Endothelial cell of hepatic sinusoid (primary cell): Measurements from ENCODE around the gene PFKL.

Source experiments
- in situ Hi-C: cut with HindIII; loops from 2 replicates; pipeline ENCODE4 v1.10.0; 2017; ENCODE audit warnings: low sequenced_read_pairs

The PFKL gene

GRCh38 chr21:44310628-44311507 lies 11.0 kb downstream of the PFKL start:
- in situ Hi-C loops = no loop called here

- in situ Hi-C loops = no loop called here
Measured at GRCh38 chr21:44312089-44312488, 12.2 kb downstream of the PFKL start.

GRCh38 chr21:44312716-44313115 lies 12.9 kb downstream of the PFKL start:
- in situ Hi-C loops = no loop called here

GRCh38 chr21:44313451-44313850 lies 13.6 kb downstream of the PFKL start:
- in situ Hi-C loops = no loop called here

GRCh38 chr21:44314128-44314527 lies 14.3 kb downstream of the PFKL start:
- in situ Hi-C loops = no loop called here

- in situ Hi-C loops = no loop called here
Measured at GRCh38 chr21:44314561-44314960, 14.7 kb downstream of the PFKL start.

- in situ Hi-C loops = no loop called here
Measured at GRCh38 chr21:44315691-44316203, 15.9 kb downstream of the PFKL start.

GRCh38 chr21:44316277-44316900 lies 16.5 kb downstream of the PFKL start:
- in situ Hi-C loops = no loop called here

GRCh38 chr21:44317241-44317782 lies 17.5 kb downstream of the PFKL start:
- in situ Hi-C loops = no loop called here

- in situ Hi-C loops = no loop called here
Measured at GRCh38 chr21:44317871-44318270, 18.0 kb downstream of the PFKL start.

- in situ Hi-C loops = no loop called here
Measured at GRCh38 chr21:44318489-44319285, 18.8 kb downstream of the PFKL start.

- in situ Hi-C loops = no loop called here
Measured at GRCh38 chr21:44319407-44320065, 19.7 kb downstream of the PFKL start.

GRCh38 chr21:44320847-44321246 lies 21.0 kb downstream of the PFKL start:
- in situ Hi-C loops = no loop called here

GRCh38 chr21:44321846-44322450 lies 22.1 kb downstream of the PFKL start:
- in situ Hi-C loops = no loop called here

GRCh38 chr21:44322621-44323325 lies 22.9 kb downstream of the PFKL start:
- in situ Hi-C loops = no loop called here

- in situ Hi-C loops = no loop called here
Measured at GRCh38 chr21:44323591-44323990, 23.7 kb downstream of the PFKL start.

- in situ Hi-C loops = no loop called here
Measured at GRCh38 chr21:44324106-44324853, 24.4 kb downstream of the PFKL start.

- in situ Hi-C loops = no loop called here
Measured at GRCh38 chr21:44324854-44325107, 24.9 kb downstream of the PFKL start.
